HPDE6-E6E7 (cell line): ENCODE data around the gene OR10K2.
"Not testable (repeated sequence)": the region's sequence is repeated elsewhere in the genome, so short reads cannot be mapped to it uniquely, and the experiment has no call there.

Experiments
- DNase-seq: peaks from one replicate; pipeline ENCODE4 v3.0.0; 2011; ENCODE audit warnings: missing footprints; ENCODE audit errors: extremely low spot score

Gene OR10K2, protein sequence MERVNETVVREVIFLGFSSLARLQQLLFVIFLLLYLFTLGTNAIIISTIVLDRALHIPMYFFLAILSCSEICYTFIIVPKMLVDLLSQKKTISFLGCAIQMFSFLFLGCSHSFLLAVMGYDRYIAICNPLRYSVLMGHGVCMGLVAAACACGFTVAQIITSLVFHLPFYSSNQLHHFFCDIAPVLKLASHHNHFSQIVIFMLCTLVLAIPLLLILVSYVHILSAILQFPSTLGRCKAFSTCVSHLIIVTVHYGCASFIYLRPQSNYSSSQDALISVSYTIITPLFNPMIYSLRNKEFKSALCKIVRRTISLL

GRCh38 chr1:158426137-158426536 is at the start of gene OR10K2:
Gene OR10K2, minus strand, starts transcription at chr1:158426237. Its CDS starts 5,371 bp downstream, at chr1:158420866.
- DNase-seq: no peak

- DNase-seq: no peak
These were observed 45.9 kb upstream of the OR10K2 start, which contains the start of gene OR10R2 for GRCh38 chr1:158471920-158472319. Gene OR10R2, plus strand, starts transcription at chr1:158472220. Its CDS starts 106 bp downstream, at chr1:158472326.

- no peak for DNase-seq
These were observed 35.5 kb upstream of the OR10K2 start, which contains the start of gene OR10K1 for GRCh38 chr1:158461534-158461933. Gene OR10K1, plus strand, starts transcription at chr1:158461834. Its CDS starts 3,728 bp downstream, at chr1:158465562.

DNA sequence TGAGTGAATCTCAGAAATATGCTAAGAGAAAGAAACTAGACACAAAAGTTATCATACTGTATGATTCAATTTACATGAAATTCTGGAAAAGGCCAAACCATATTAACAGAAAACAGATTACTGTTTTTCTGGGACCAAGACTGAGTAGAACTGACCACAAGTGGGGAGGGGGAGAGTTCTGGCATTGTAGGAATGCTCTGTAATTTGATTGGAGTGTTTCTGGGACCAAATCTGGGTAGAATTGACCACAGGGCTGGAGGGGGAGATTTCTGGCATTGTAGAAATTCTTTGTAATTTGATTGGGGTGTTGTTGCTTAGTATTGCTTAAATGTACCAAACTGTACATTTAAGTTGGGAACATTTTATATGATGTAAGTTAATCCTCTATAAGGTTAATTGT is 32.2 kb upstream of the OR10K2 start:
- DNase-seq: no peak

- DNase-seq: no peak
These were observed 31.2 kb upstream of the OR10K2 start for GRCh38 chr1:158457246-158457645.

- DNase-seq: no peak
These were observed 28.5 kb upstream of the OR10K2 start for GRCh38 chr1:158454537-158454936.

- no peak for DNase-seq
These were observed 19.3 kb upstream of the OR10K2 start for GRCh38 chr1:158445376-158445775.

DNA sequence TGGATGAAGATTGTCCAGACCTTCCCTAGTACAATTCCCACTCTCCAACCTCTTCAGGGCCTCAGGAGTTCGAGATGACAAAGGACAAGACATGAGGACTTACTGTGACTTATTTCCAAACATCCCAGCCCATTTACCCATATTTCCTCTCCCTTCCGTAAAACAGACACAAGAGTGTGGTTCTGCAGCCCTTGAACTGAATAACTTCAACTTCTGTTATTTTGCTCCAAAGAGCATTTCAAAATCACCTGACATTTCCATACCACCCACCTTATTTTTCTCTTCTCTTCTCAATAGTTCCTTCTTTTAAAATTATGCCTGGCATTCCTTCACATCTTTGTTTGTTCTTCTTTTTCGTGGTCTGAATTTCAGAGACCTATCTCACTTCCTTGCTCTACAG is 8.7 kb upstream of the OR10K2 start:
- no peak for DNase-seq

GRCh38 chr1:158430163-158430562 is 4.1 kb upstream of the OR10K2 start:
- not testable (repeated sequence) for DNase-seq

GRCh38 chr1:158425027-158425426 is 1.0 kb downstream of the OR10K2 start:
- DNase-seq: no peak

DNA sequence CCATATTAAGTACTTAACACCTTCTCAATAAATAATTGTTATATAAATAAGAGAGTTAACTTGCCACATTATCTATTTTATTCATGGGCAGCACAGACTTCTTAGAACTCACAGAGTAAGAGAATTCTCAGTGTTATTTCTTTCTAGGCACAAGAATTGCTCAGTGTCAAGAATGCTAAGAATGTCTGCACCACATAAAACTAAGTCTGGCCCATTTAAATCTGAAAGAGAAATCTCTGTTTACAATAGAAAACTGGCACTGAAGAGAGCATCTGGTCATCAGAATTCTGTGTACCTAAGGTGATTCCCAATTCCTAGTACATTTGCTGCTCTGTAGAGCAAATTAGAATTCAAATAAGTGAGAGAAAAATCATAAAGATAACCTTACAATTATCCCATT is 3.8 kb downstream of the OR10K2 start:
- no peak for DNase-seq

DNA sequence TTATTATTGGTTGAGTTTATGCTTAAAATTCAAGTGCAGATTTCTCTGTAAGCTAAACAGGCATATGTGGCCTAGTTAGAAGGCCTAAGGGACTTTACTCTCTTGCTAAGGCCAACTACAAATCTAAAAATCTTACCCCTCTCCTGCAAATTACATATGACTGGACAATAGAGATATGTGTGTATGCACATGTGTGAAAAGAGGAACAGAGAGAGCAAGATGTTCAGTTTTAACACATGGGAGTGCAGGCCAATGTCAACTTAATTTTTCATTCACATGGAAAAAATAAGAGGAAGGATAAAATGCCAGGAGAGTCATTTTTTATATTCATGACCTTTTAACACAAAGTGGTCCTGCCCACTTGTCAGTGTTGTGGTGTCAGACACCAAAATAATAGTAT is 8.5 kb downstream of the OR10K2 start:
- DNase-seq: no peak

- DNase-seq: no peak
These were observed 11.2 kb downstream of the OR10K2 start for GRCh38 chr1:158414651-158415345.

GRCh38 chr1:158407092-158407491 is 18.9 kb downstream of the OR10K2 start:
- no peak for DNase-seq

- DNase-seq: no peak
These were observed 25.2 kb downstream of the OR10K2 start for GRCh38 chr1:158400871-158401270.

GRCh38 chr1:158398818-158399514 is 27.1 kb downstream of the OR10K2 start, which contains the start of gene OR10T2:
Gene OR10T2, minus strand, starts transcription at chr1:158399466. Its CDS starts 0 bp downstream, at chr1:158399466.
- DNase-seq: no peak

DNA sequence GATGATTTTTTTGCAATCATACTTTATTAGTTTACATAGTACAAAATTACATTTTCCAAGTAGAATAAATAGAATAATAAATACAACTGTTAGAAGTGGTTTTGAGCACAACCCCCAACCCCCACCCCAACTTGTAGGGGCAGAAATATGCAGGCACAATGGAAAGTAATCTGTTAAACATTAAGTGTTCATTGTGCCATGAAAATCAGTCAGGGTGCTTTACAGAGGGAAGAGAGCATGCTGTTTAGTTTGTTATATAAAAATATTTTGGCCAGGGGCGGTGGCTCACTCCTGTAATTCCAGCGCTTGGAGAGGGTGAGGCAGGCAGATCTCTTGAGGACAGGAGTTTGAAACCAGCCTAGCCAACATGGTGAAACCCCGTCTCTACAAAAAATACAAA is 29.4 kb downstream of the OR10K2 start:
- no peak for DNase-seq

- DNase-seq: no peak
These were observed 32.6 kb downstream of the OR10K2 start for GRCh38 chr1:158393476-158393875.

DNA sequence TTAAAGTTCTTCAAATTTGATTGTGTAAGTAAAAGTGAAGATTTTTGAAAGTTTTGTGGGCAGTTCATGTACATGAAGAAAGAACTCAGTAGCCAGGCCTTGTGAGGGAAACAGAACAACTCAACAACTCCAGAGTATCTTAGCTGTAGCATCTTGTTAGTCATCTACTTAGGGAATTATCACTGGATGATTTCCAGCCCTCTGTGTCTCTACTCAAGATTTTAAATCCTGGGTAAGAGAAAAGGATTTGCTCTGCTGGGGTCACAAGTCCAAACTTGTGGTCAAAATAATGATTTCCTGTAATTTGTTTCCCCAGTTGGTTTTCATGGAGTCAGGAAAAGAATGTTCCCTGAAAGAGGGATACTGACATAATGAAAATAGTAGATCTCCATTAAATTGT is 34.9 kb downstream of the OR10K2 start:
- no peak for DNase-seq

DNA sequence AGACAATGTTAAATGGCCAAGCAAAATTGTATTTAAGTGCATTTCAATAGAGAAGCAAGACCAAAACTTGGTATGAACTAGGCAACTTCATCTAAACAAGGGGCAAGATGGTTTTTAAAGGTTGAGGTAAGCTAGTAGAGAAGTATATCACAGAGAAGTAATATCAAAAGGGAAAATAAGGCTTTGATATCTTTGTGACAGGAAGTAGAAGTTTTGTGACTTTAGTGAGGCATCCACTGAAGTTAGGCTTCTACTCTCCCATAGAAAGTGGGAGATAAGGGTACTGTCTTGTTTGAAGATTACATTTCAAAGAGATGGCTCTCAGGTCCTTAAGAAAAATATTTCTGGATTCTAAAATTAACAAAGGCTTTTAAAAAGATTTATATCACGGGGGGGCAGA is 35.7 kb downstream of the OR10K2 start:
- no peak for DNase-seq

- DNase-seq: no peak
These were observed 51.2 kb downstream of the OR10K2 start for GRCh38 chr1:158374860-158375259.

DNA sequence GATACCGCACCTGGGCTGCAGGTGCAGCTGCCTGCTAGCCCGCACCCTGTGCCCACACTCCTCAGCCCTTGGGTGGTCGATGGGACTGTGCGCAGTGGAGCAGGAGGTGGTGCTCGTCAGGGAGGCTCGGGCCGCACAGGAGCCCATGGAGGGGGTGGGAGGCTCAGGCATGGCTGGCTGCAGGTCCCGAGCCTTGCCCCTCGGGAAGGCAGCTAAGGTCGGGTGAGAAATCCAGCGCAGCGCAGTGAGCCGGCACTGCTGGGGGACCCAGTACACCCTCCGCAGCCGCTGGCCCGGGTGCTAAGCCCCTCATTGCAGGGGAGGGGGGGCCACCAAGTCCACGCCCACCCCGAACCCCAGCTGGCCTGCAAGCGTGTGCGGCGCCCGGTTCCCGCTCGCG is 51.9 kb downstream of the OR10K2 start:
- DNase-seq: not testable (repeated sequence)
